Neural cell (in vitro differentiated cells): Measurements from ENCODE around the gene BEND7. TPM values are rescaled to one million over a fixed set of nuclear protein-coding genes. Genes with fewer than 3 reads are reported as not detected.

Experiments used
- H2AFZ ChIP-seq: fragments of 200-600, 300-800 bp; sonication (generic), shearing (Covaris generic); 2 replicates; pipeline ENCODE4 v1.6.0; 2014; ENCODE audit warnings: low read depth, mild to moderate bottlenecking, antibody characterized with exemption, low read length, moderate library complexity
- H3F3A ChIP-seq: fragments of 200-600 bp; shearing (Covaris generic); 2 replicates; pipeline ENCODE4 v1.6.1; 2016; ENCODE audit warnings: mild to moderate bottlenecking, moderate library complexity, mixed read lengths, antibody characterized with exemption, low read length; ENCODE audit not compliant: insufficient read depth, poor library complexity, severe bottlenecking
- H3K27ac ChIP-seq: fragments of 200-600, 300-800 bp; sonication (generic), shearing (Covaris generic); 2 replicates; pipeline ENCODE4 v1.5.1; 2014; ENCODE audit warnings: mild to moderate bottlenecking, low read length, moderate library complexity
- H3K27me3 ChIP-seq: fragments of 300-800, 200-600 bp; sonication (generic), shearing (Covaris generic); 2 replicates; pipeline ENCODE4 v1.6.0; 2014; ENCODE audit warnings: mild to moderate bottlenecking, low read depth, low read length, moderate library complexity; ENCODE audit not compliant: insufficient read depth
- H3K36me3 ChIP-seq: fragments of 300-800, 200-600 bp; sonication (generic), shearing (Covaris generic); 2 replicates; pipeline ENCODE4 v1.5.1; 2014; ENCODE audit warnings: mild to moderate bottlenecking, antibody characterized with exemption, low read length, moderate library complexity; ENCODE audit not compliant: insufficient read depth
- H3K4me2 ChIP-seq: fragments of 300-800, 200-600 bp; sonication (generic), shearing (Covaris generic); 2 replicates; pipeline ENCODE4 v1.6.0; 2014; ENCODE audit warnings: mild to moderate bottlenecking, low read length
- H3K4me3 ChIP-seq: fragments of 300-800, 200-600 bp; sonication (generic), shearing (Covaris generic); 2 replicates; pipeline ENCODE4 v1.5.1; 2014; ENCODE audit warnings: mild to moderate bottlenecking, low read length, moderate library complexity
- H3K79me2 ChIP-seq: fragments of 200-600 bp; shearing (Covaris generic); replicated peaks from 2 replicates; pipeline ENCODE4 v1.6.0; 2014; ENCODE audit warnings: mild to moderate bottlenecking, low read length, moderate library complexity; ENCODE audit not compliant: insufficient read depth
- H3K9ac ChIP-seq: fragments of 300-800, 200-600 bp; sonication (generic), shearing (Covaris generic); 2 replicates; pipeline ENCODE4 v1.6.1; 2016; ENCODE audit warnings: mild to moderate bottlenecking, low read length, mixed read lengths
- H3K9me2 ChIP-seq: fragments of 200-600 bp; shearing (Covaris generic); 2 replicates; pipeline ENCODE4 v1.6.1; 2016; ENCODE audit warnings: mild to moderate bottlenecking, low read length, mixed read lengths; ENCODE audit not compliant: insufficient read depth
- H3K9me3 ChIP-seq: fragments of 200-600, 300-800 bp; sonication (generic), shearing (Covaris generic); 2 replicates; pipeline ENCODE4 v1.6.1; 2016; ENCODE audit warnings: mild to moderate bottlenecking, mixed run types, low read length, moderate library complexity, mixed read lengths
- H4K20me1 ChIP-seq: fragments of 200-600 bp; shearing (Covaris generic); 2 replicates; pipeline ENCODE4 v1.6.1; 2016; ENCODE audit warnings: mild to moderate bottlenecking, mixed run types; ENCODE audit not compliant: insufficient read depth
- CTCF ChIP-seq: fragments of 450-650 bp; IDR thresholded peaks from 2 replicates; pipeline ENCODE4 v1.5.1; 2014; ENCODE audit warnings: antibody characterized with exemption, mild to moderate bottlenecking, moderate library complexity; ENCODE audit not compliant: poor library complexity, severe bottlenecking
- EP300 ChIP-seq: fragments of 450-650 bp; conservative IDR thresholded peaks from 2 replicates; pipeline ENCODE4 v1.6.1; 2014; ENCODE audit warnings: antibody characterized with exemption, mild to moderate bottlenecking, moderate library complexity; ENCODE audit not compliant: poor library complexity, severe bottlenecking
- EZH2 ChIP-seq: fragments of 200-600, 300-800 bp; shearing (Covaris generic), sonication (generic); IDR thresholded peaks from 2 replicates; pipeline ENCODE4 v1.6.1; 2014; ENCODE audit warnings: antibody characterized with exemption, low read length, borderline replicate concordance, mild to moderate bottlenecking; ENCODE audit not compliant: insufficient read depth, poor library complexity, severe bottlenecking
- MXI1 ChIP-seq: fragments of 450-650 bp; conservative IDR thresholded peaks from 2 replicates; pipeline ENCODE4 v1.6.1; 2014; ENCODE audit warnings: antibody characterized with exemption, mild to moderate bottlenecking; ENCODE audit not compliant: poor library complexity, severe bottlenecking
- POLR2AphosphoS5 ChIP-seq: IDR thresholded peaks from 2 replicates; pipeline ENCODE4 v1.6.1; 2012
- RAD21 ChIP-seq: fragments of 450-650 bp; conservative IDR thresholded peaks from 2 replicates; pipeline ENCODE4 v1.6.1; 2014; ENCODE audit warnings: antibody characterized with exemption, mild to moderate bottlenecking, moderate library complexity
- REST ChIP-seq: IDR thresholded peaks from 2 replicates; pipeline ENCODE4 v1.6.1; 2012; ENCODE audit warnings: borderline replicate concordance
- SMC3 ChIP-seq: fragments of 450-650 bp; conservative IDR thresholded peaks from 2 replicates; pipeline ENCODE4 v1.6.1; 2014; ENCODE audit warnings: antibody characterized with exemption, mild to moderate bottlenecking, moderate library complexity; ENCODE audit not compliant: poor library complexity
- TAF1 ChIP-seq: IDR thresholded peaks from 2 replicates; pipeline ENCODE4 v1.6.1; 2012; ENCODE audit warnings: low read depth
- polyA plus RNA-seq: library from polyadenylated mRNA; depleted of rRNA; stranded (reverse); fragments of >200 nt; gene quantifications from 2 replicates; pipeline ENCODE4 v1.2.3, GENCODE V29; 2014

The BEND7 gene
- polyA plus RNA-seq, 1 donor from 2014 or later: 5.1 TPM

GRCh38 chr10:13399236-13399635 is 129.6 kb downstream of the BEND7 start:
- H3K36me3 ChIP-seq: no peaks in the 10 kb centered on the region
- no peak overlapping the region for H3K9ac ChIP-seq
- no peaks in the 10 kb centered on the region for H3K79me2 ChIP-seq
- no peaks in the 10 kb centered on the region for H3K9me2 ChIP-seq
- no peak overlapping the region for H3K27ac ChIP-seq
- H3K27me3 ChIP-seq: no peaks in the 10 kb centered on the region
- no peak overlapping the region for H3K4me3 ChIP-seq
- no peaks in the 10 kb centered on the region for H3K9me3 ChIP-seq
- no peak overlapping the region for H3K4me2 ChIP-seq
- H2AFZ ChIP-seq: no peak overlapping the region
- no peak for TF ChIP-seq TAF1
- no peak for TF ChIP-seq EP300
- TF ChIP-seq RAD21: no peak
- no peak for TF ChIP-seq POLR2AphosphoS5
- TF ChIP-seq MXI1: no peak
- H4K20me1 ChIP-seq: no peaks in the 10 kb centered on the region
- H3F3A ChIP-seq: no peaks in the 10 kb centered on the region

- no peaks in the 10 kb centered on the region for H3K9me2 ChIP-seq
Observed at GRCh38 chr10:13397052-13397451, 131.8 kb downstream of the BEND7 start.

More at GRCh38 chr10:13397052-13397451, 131.8 kb downstream of the BEND7 start:
- no peak for TF ChIP-seq EZH2
- no peak for TF ChIP-seq MXI1
- TF ChIP-seq RAD21: no peak
- TF ChIP-seq POLR2AphosphoS5: no peak
- no peak for TF ChIP-seq EP300
- TF ChIP-seq SMC3: no peak
- TF ChIP-seq TAF1: no peak
- no peak for TF ChIP-seq REST
- no peak for TF ChIP-seq CTCF
- Histone ChIP-seq H3K9me3 (no peaks in the 10 kb centered on the region), H3K4me2 (no peak overlapping the region), H3K27ac (no peak overlapping the region), H2AFZ (no peak overlapping the region), H3F3A (no peaks in the 10 kb centered on the region), H4K20me1 (no peaks in the 10 kb centered on the region), H3K79me2 (no peaks in the 10 kb centered on the region), H3K9ac (no peak overlapping the region), H3K4me3 (no peak overlapping the region), H3K36me3 (no peaks in the 10 kb centered on the region), H3K27me3 (no peaks in the 10 kb centered on the region)
